Mammary epithelial cell (primary cell): ENCODE measurements around the gene PHACTR3.

Experiments
- CTCF ChIP-seq, 2 donors: IDR thresholded peaks in 1 of 2; conservative IDR thresholded peaks in 1 of 2; 2 replicates each; pipeline ENCODE4 v1.5.1; 2011 to 2012; ENCODE audit warnings: inconsistent platforms in 2 of 2, low read length in 2 of 2, mild to moderate bottlenecking in 2 of 2, control low read depth in 1 of 2, low read depth in 1 of 2; ENCODE audit not compliant: insufficient read depth in 1 of 2; ENCODE audit errors: extremely low read depth in 1 of 2
- EZH2 ChIP-seq: IDR thresholded peaks from 2 replicates; pipeline ENCODE4 v1.6.1; 2012; ENCODE audit warnings: low read length, inconsistent platforms, borderline replicate concordance

DNA sequence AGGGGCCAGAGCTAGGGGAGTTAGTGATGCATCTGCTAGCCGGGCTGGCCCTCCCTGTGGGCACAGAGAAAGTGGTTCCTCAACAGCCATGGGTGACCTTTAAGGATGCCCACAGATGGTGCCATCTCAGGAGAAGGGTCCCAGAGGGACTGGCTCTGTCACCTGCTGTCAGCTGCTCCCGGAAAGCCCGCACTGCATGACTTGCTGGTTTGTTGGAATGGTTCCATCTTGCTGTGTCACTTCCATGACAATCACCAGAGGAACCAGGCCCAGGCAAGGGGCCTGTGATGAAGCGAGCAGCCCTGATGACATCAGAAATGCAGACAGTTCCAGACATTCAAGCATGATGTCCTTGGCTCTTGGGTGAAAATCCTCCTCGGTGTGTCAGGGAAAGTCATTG lies 125.2 kb downstream of the PHACTR3 start:
- no peak for TF ChIP-seq EZH2
- TF ChIP-seq CTCF (conservative IDR thresholded peaks at IDR 0.05 in 1 of 2, IDR thresholded peaks at IDR 0.05 in 1 of 2; ENCODE audit: extremely low read depth in 1 of 2, insufficient read depth in 1 of 2, low read depth in 1 of 2, low read length in 2 of 2): no peak
